ENCODE results near the gene AK4.
"Not testable (repeated sequence)": the region's sequence is repeated elsewhere in the genome, so short reads cannot be mapped to it uniquely, and the experiment has no call there.

Gene AK4

GRCh38 chr1:65213271-65214023, 65.4 kb downstream of the AK4 start:
- no peak for DNase-seq (ENCODE audit: low read depth in 2 of 2)

GRCh38 chr1:65214340-65215027, 66.5 kb downstream of the AK4 start:
- no peak for DNase-seq (ENCODE audit: low read depth in 2 of 2)

GRCh38 chr1:65216989-65217388, 69.0 kb downstream of the AK4 start:
- no peak for DNase-seq (ENCODE audit: low read depth in 2 of 2)

- DNase-seq (ENCODE audit: low read depth in 2 of 2) = no peak
Observed at GRCh38 chr1:65221638-65222339, 73.8 kb downstream of the AK4 start.

- no peak for DNase-seq (ENCODE audit: low read depth in 2 of 2)
Observed at GRCh38 chr1:65222340-65222940, 74.4 kb downstream of the AK4 start.

GRCh38 chr1:65224681-65225091, 76.7 kb downstream of the AK4 start:
- DNase-seq (ENCODE audit: low read depth in 2 of 2) = no peak

- DNase-seq (ENCODE audit: low read depth in 2 of 2) = no peak
Observed at GRCh38 chr1:65225179-65225578, 77.2 kb downstream of the AK4 start.

- no peak for DNase-seq (ENCODE audit: low read depth in 2 of 2)
Observed at GRCh38 chr1:65229201-65229600, 81.2 kb downstream of the AK4 start.

GRCh38 chr1:65229754-65230339, 81.8 kb downstream of the AK4 start:
- no peak for DNase-seq (ENCODE audit: low read depth in 2 of 2)

GRCh38 chr1:65230731-65231481, 82.9 kb downstream of the AK4 start:
- DNase-seq (ENCODE audit: low read depth in 2 of 2) = no peak

- no peak for DNase-seq (ENCODE audit: low read depth in 2 of 2)
Observed at GRCh38 chr1:65231718-65232330, 83.8 kb downstream of the AK4 start.

GRCh38 chr1:65232461-65232990, 84.5 kb downstream of the AK4 start:
- DNase-seq (ENCODE audit: low read depth in 2 of 2) = no peak

GRCh38 chr1:65233782-65234181, 85.8 kb downstream of the AK4 start:
- DNase-seq (ENCODE audit: low read depth in 2 of 2) = no peak

- DNase-seq (ENCODE audit: low read depth in 2 of 2) = no peak
Observed at GRCh38 chr1:65235867-65236805, 88.1 kb downstream of the AK4 start.

- DNase-seq (ENCODE audit: low read depth in 2 of 2) = not testable (repeated sequence)
Observed at GRCh38 chr1:65237088-65237487, 89.1 kb downstream of the AK4 start.

- no peak for DNase-seq (ENCODE audit: low read depth in 2 of 2)
Observed at GRCh38 chr1:65237503-65237902, 89.5 kb downstream of the AK4 start.

GRCh38 chr1:65238010-65238409, 90.0 kb downstream of the AK4 start:
- no peak for DNase-seq (ENCODE audit: low read depth in 2 of 2)

GRCh38 chr1:65243491-65243890, 95.5 kb downstream of the AK4 start:
- no peak for DNase-seq (ENCODE audit: low read depth in 2 of 2)

- no peak for DNase-seq (ENCODE audit: low read depth in 2 of 2)
Observed at GRCh38 chr1:65245295-65245694, 97.3 kb downstream of the AK4 start.
